OCI-LY7 (cell line): ENCODE measurements around the gene COX6A1. TPM values are rescaled to one million over a fixed set of nuclear protein-coding genes. Genes with fewer than 3 reads are reported as not detected.

Experiments
- BruUV-seq: library from RNA; stranded (reverse); fragments of 400-500 nt; replicated peaks from 2 replicates; lab custom pipeline; 2021; lab: Mats Ljungman, UMichigan
- CTCF ChIA-PET: fragments of 300-600 bp; sonication (Branson Sonifier 250); formaldehyde crosslinking; loops from one replicate; lab custom pipeline; 2022; ENCODE audit warnings: antibody characterized with exemption; ENCODE audit not compliant: unreplicated experiment; lab: Charles Lee
- POLR2A ChIA-PET: fragments of 300-600 bp; sonication (Branson Sonifier 250); formaldehyde crosslinking; loops from one replicate; lab custom pipeline; 2022; ENCODE audit warnings: antibody characterized with exemption; lab: Charles Lee
- DNase-seq: peaks from one replicate; pipeline ENCODE4 v3.0.0-alpha.2; 2015; ENCODE audit warnings: low spot score
- H2AFZ ChIP-seq: fragments of 200-600 bp; sonication (generic), shearing (Covaris generic); 2 replicates; pipeline ENCODE4 v1.6.1; 2014; ENCODE audit warnings: mild to moderate bottlenecking, antibody characterized with exemption, low read length, moderate library complexity
- H3K27ac ChIP-seq: fragments of 200-600 bp; sonication (generic); 2 replicates; pipeline ENCODE4 v1.5.1; 2014; ENCODE audit warnings: mixed run types, low read depth, mild to moderate bottlenecking, moderate library complexity, low read length, inconsistent platforms; ENCODE audit not compliant: poor library complexity, severe bottlenecking
- H3K36me3 ChIP-seq: fragments of 200-600 bp; sonication (generic); 2 replicates; pipeline ENCODE4 v1.6.1; 2014; ENCODE audit warnings: mild to moderate bottlenecking, antibody characterized with exemption, low read length, moderate library complexity, mixed read lengths; ENCODE audit not compliant: insufficient read depth
- H3K4me1 ChIP-seq: fragments of 200-600 bp; sonication (generic); 2 replicates; pipeline ENCODE4 v1.5.1; 2014; ENCODE audit warnings: mild to moderate bottlenecking, low read length; ENCODE audit not compliant: insufficient read depth, poor library complexity, severe bottlenecking
- H3K4me2 ChIP-seq: fragments of 200-600 bp; sonication (generic); 2 replicates; pipeline ENCODE4 v1.6.1; 2014; ENCODE audit warnings: mild to moderate bottlenecking, low read length
- H3K4me3 ChIP-seq: fragments of 200-600 bp; sonication (generic); 2 replicates; pipeline ENCODE4 v1.5.1; 2014; ENCODE audit warnings: mild to moderate bottlenecking, low read depth, low read length; ENCODE audit not compliant: poor library complexity, severe bottlenecking
- H3K79me2 ChIP-seq: fragments of 200-600 bp; sonication (generic); 2 replicates; pipeline ENCODE4 v1.6.1; 2016; ENCODE audit warnings: low read depth, mild to moderate bottlenecking, low read length, moderate library complexity, mixed read lengths; ENCODE audit not compliant: insufficient read depth
- H3K9me2 ChIP-seq: fragments of 200-600 bp; sonication (generic); 2 replicates; pipeline ENCODE4 v1.6.1; 2016; ENCODE audit warnings: mild to moderate bottlenecking, low read length, mixed read lengths; ENCODE audit not compliant: insufficient read depth
- H3K9me3 ChIP-seq: fragments of 200-600 bp; sonication (generic); 2 replicates; pipeline ENCODE4 v1.6.1; 2014; ENCODE audit warnings: mild to moderate bottlenecking, mixed run types, low read length, mixed read lengths
- H4K20me1 ChIP-seq: fragments of 200-600 bp; sonication (generic); 2 replicates; pipeline ENCODE4 v1.6.1; 2014; ENCODE audit warnings: mild to moderate bottlenecking, antibody characterized with exemption, low read length, moderate library complexity, mixed read lengths; ENCODE audit not compliant: insufficient read depth
- CTCF ChIP-seq: fragments of 200-600 bp; sonication (generic); conservative IDR thresholded peaks from 2 replicates; pipeline ENCODE4 v1.5.1; 2014; ENCODE audit warnings: mild to moderate bottlenecking, antibody characterized with exemption, low read length, moderate library complexity, mixed read lengths
- EZH2phosphoT487 ChIP-seq: fragments of 200-600 bp; sonication (generic); IDR thresholded peaks from 2 replicates; pipeline ENCODE4 v1.6.1; 2018; ENCODE audit warnings: low read depth, borderline replicate concordance, mild to moderate bottlenecking, mixed run types, antibody characterized with exemption, low read length, moderate library complexity, mixed read lengths
- intact Hi-C: fragments of 100-400 bp; cut with micrococcal nuclease; formaldehyde crosslinking; loops from one replicate; pipeline ENCODE4 v1.10.0; 2022; ENCODE audit not compliant: unreplicated experiment
- total RNA-seq, 2 experiments: library from RNA; depleted of rRNA in 1 of 2; stranded (reverse); fragments of >200 nt in 1 of 2; shearing (Covaris generic) in 1 of 2; gene quantifications; 2 replicates each; pipeline ENCODE4 v1.2.3, GENCODE V29; 2014 to 2022

COX6A1 gene
- total RNA-seq, 2 experiments from 2014 or later = 449 to 591 TPM

GRCh38 chr12:120406553-120406952 is 31.4 kb upstream of the COX6A1 start:
- Histone ChIP-seq H3K4me1 (no peaks in the 10 kb centered on the region), H3K79me2 (no peaks in the 10 kb centered on the region), H3K4me2 (no peak overlapping the region), H3K9me3 (no peaks in the 10 kb centered on the region), H3K4me3 (no peak overlapping the region), H2AFZ (no peak overlapping the region), H3K9me2 (no peaks in the 10 kb centered on the region), H4K20me1 (no peaks in the 10 kb centered on the region), H3K27ac (no peak overlapping the region), H3K36me3 (no peaks in the 10 kb centered on the region)
- ChIA-PET CTCF (no interaction called here), POLR2A (no interaction called here)
- intact Hi-C loops = no loop called here
- BruUV-seq = no TSS peak
- DNase-seq = no peak
- no peak for TF ChIP-seq CTCF
- no peak for TF ChIP-seq EZH2phosphoT487

- H3K4me2 ChIP-seq = no peak overlapping the region
- ChIA-PET POLR2A (interaction anchor here (0.6 kb wide), 1 partner anchor 28 kb away, joined by 5 read pairs; no protein-coding TSS in a partner anchor), CTCF (no interaction called here)
- no peaks in the 10 kb centered on the region for H3K9me2 ChIP-seq
- H2AFZ ChIP-seq = no peak overlapping the region
- no peaks in the 10 kb centered on the region for H4K20me1 ChIP-seq
- H3K79me2 ChIP-seq = no peaks in the 10 kb centered on the region
- H3K36me3 ChIP-seq = no peaks in the 10 kb centered on the region
- no peaks in the 10 kb centered on the region for H3K4me1 ChIP-seq
- no peak for DNase-seq
- BruUV-seq = no TSS peak
- intact Hi-C loops = no loop called here
- H3K27ac ChIP-seq = no peak overlapping the region
- no peaks in the 10 kb centered on the region for H3K9me3 ChIP-seq
- H3K4me3 ChIP-seq = no peak overlapping the region
- TF ChIP-seq EZH2phosphoT487 (no peak), CTCF (no peak)
Measured at GRCh38 chr12:120408771-120409170, 29.1 kb upstream of the COX6A1 start.

GRCh38 chr12:120412421-120412820 is 25.5 kb upstream of the COX6A1 start:
- CTCF ChIA-PET = no interaction called here
- Histone ChIP-seq H2AFZ (no peak overlapping the region), H3K4me3 (no peak overlapping the region), H3K9me2 (no peaks in the 10 kb centered on the region), H3K9me3 (no peaks in the 10 kb centered on the region), H4K20me1 (no peaks in the 10 kb centered on the region), H3K27ac (no peak overlapping the region), H3K4me2 (no peak overlapping the region), H3K79me2 (no peaks in the 10 kb centered on the region), H3K4me1 (no peaks in the 10 kb centered on the region), H3K36me3 (no peaks in the 10 kb centered on the region)
- TF ChIP-seq EZH2phosphoT487 (no peak), CTCF (no peak)
- no TSS peak for BruUV-seq
- intact Hi-C loops = no loop called here
- POLR2A ChIA-PET = no interaction called here
- no peak for DNase-seq
